GM19467 (cell line): ENCODE results near the gene SLC37A3.
"Not testable (repeated sequence)": the region's sequence is repeated elsewhere in the genome, so short reads cannot be mapped to it uniquely, and the experiment has no call there.

Experiments
- ATAC-seq: cut with Tn5 transposase; IDR thresholded peaks from one replicate; pipeline ENCODE4 v1.9.1; 2021; ENCODE audit warnings: mild to moderate bottlenecking, moderate library complexity; ENCODE audit not compliant: unreplicated experiment

Gene SLC37A3, protein sequence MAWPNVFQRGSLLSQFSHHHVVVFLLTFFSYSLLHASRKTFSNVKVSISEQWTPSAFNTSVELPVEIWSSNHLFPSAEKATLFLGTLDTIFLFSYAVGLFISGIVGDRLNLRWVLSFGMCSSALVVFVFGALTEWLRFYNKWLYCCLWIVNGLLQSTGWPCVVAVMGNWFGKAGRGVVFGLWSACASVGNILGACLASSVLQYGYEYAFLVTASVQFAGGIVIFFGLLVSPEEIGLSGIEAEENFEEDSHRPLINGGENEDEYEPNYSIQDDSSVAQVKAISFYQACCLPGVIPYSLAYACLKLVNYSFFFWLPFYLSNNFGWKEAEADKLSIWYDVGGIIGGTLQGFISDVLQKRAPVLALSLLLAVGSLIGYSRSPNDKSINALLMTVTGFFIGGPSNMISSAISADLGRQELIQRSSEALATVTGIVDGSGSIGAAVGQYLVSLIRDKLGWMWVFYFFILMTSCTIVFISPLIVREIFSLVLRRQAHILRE

DNA sequence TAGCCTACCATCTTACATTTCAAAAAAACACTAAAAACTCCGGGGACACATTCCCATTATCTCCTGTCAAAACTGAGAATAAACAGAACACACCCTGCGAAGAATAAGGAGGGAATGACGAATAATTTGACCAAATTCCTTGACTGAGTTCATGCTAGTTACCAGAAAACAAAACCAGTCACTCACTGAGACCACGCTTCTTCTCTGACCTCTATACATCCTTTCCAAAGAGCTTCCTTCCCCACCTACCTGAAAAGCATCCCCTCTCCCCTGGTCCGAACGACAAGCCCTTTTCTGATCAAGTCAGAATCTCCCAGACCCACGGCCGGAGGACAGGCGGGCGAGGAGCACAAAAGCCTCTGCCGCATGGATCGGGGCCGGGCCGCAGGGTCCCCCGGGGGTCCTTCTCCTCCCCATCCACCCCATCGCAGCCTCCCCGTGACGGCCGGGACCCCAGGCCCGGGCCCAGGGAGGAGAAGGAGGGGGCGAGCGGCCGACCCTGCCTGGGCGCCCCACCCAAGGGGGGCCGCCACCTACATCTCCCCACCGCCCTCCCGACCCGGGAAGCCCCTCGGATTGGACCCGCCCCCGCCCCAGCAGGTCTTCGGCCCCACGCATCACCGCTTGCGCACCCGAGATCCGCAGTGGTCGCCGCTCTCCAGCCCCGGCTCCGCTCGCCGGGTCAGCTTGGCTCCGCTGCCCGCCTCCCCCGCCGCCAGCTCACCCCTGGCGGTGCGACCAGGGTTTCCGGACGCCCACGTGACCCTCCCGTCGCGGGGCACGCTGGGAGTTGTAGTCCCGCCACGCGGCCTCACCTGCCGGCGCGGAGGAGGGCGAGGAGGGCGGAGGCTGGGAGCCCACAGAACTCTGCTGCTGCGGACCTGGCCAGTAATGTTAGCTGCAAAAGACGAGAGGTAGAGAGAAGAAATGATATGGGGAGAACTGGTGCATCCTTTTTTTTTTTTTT, at the start of gene SLC37A3:
Gene SLC37A3, minus strand, starts transcription at position 747 of the 967 bp plus-strand sequence. CDS start 16,004 bp downstream, outside the sequence.
- ATAC-seq = peak; percentile 98

DNA sequence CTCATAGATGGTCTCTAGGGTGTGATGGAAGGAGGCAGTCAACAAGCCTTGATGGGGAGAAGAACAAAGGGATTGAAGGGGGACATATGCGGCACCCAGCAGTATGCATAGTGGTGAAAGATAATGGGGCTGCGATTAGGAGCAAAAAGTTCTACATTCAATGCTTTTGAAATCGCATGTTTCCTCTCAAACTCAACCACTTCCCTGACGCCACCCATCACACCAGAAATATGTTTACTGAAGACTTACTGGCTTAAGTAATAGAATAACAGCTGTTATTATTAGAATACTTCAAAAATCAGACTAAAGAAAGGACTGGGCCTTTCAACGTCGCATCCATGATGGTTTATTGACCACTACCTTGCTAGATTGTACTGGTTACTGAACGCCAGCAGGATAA, 49.5 kb upstream of the SLC37A3 start:
- ATAC-seq = no peak

- ATAC-seq = no peak
These were observed 48.1 kb upstream of the SLC37A3 start for GRCh38 chr7:140446467-140446866.

GRCh38 chr7:140441519-140441918, 43.2 kb upstream of the SLC37A3 start:
- no peak for ATAC-seq

DNA sequence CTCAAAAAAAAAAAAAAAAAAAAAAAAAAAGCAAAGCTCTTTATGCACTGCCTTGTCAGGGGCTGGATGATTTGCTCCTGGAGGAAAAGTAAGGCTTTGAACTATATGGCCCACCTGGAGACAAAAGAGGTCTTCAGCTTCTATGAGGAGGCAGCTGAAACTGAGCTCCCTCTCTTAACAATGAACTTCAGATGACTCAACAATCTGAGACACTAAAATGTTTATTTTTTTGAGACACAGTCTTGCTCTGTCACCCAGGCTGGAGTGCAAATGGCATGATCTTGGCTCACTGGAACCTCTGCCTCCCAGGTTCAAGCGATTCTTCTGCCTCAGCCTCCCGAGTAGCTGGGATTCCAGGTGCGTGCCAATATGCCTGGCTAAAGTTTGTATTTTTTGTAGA, 42.3 kb upstream of the SLC37A3 start:
- no peak for ATAC-seq

DNA sequence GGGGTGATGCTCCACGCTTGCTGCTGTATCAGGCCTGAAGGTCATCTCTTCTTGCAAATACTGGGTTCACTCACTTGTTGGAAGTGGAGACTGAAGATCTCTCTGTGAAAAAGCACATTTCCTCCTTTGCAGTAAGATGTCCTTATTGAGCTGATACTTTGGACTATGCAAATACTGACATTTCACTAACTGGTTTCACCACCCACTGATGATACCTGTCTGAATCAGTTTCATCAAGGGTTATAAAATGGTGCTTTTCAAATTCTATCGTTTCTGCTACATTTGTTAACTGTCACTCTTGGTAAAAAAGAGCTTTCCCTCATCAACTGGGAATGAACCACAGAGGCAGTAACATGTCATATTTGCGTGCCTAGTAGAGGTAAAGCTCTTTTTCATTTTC, 41.0 kb upstream of the SLC37A3 start:
- ATAC-seq = no peak

GRCh38 chr7:140435252-140435895, 37.0 kb upstream of the SLC37A3 start:
- ATAC-seq = no peak

GRCh38 chr7:140433396-140433795, 35.1 kb upstream of the SLC37A3 start:
- no peak for ATAC-seq

DNA sequence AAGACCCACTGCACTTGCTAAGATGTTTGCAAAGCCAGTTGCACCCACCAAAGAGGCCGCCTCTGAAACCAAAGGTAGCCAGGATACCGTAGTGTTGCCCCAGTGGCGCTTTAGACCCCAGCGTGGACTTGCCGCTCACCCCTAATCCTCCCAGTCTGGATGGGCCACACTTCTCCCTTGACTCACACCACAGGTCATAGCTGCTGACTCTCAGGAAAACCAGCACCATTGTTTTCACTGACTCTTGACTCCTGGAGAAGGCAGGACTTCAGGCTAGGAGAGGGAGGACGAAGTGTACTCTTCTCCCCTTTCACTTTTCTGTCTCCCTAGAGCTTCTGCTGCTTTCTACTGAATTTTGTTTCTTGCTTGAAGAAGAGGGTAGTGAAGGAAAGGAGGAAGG, 27.8 kb upstream of the SLC37A3 start:
- ATAC-seq = no peak

- no peak for ATAC-seq
These were observed 27.4 kb upstream of the SLC37A3 start for GRCh38 chr7:140425718-140426117.

DNA sequence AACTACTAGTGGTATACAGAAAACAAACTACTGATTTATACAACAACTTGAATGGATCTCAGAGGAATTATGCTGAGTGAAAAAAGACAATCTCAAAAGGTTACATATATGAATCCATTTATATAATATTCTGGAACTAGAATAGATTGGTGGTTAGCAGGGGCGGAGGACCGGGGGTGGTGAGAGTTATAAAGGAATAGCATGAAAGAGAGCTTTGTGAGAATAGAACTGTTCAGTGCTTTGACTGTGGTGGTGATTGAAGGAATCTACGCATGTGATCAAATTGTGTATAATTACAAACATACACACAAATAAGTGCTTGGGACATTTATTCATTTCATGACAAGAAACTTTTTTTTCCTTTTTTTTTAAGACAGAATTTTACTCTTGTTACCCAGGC, 25.2 kb upstream of the SLC37A3 start:
- no peak for ATAC-seq

DNA sequence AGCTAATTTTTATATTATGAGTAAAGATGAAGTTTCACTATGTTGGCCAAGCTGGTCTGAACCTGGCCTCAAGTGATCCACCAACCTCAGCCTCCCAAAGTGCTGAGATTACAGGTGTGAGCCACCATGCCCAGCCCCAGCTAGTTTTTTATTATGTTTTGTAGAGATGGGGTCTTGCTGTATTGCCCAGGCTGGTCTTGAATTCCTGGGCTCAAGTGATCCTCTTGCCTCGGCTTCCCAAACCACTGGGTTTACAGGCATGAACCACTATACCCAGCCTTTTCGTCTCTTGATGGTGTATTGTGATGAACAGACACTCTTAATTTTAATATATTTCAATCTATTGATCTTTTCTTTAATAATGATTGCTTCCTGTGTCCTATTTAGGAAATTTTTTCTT, 23.2 kb upstream of the SLC37A3 start:
- ATAC-seq = no peak

DNA sequence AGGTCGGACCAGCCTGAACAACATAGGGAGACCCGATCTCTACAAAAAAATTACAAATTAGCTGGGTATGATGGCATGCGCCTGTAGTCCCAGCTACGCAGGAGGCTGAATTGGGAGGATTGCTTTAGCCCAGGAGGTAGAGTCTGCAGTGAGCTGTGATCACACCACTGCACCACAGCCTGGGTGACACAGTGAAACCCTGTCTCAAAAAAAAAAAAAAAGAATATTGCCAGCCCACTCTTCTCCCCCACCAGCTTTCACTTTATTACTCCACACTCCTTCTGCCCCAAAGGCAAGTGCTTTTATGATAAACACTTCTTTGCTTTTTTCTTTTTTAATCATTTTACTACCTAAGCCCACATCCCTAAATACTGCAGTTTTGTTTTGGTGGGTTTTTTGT, 20.3 kb upstream of the SLC37A3 start:
- ATAC-seq = no peak

DNA sequence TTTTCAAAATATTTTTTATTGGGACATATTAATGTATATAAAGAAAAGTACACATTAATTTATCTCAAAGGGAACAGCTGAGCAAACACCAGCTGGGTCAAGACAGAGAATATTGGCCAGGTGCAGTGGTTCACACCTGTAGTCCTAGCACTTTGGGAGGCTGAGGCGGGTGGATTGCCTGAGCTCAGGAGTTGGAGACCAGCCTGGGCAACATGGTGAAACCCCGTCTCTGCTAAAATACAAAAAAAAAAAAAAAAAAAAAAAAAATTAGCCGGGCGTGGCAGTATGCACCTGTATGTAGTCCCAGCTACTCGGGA, 19.8 kb upstream of the SLC37A3 start:
- ATAC-seq = not testable (repeated sequence)

GRCh38 chr7:140417456-140418155, 19.3 kb upstream of the SLC37A3 start:
- no peak for ATAC-seq

DNA sequence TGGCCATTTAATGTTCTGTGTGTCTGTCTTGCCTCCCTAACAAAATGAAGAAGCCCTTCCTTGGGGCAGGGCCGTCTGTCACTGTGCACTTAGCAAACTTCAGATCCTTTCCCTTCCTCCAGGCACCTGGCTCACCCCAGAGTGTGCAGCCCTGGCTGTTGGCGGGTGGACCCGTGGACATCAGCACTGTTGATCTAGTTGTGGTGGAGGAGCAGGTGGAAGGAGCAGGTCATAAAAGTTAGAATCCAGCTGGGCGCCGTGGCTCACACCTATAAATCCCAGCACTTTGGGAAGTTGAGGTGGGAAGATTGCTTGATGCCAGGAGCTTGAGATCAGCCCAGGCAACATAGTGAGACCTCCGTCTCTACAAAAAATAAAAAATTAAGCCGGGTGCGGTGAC, 18.2 kb upstream of the SLC37A3 start:
- ATAC-seq = no peak

DNA sequence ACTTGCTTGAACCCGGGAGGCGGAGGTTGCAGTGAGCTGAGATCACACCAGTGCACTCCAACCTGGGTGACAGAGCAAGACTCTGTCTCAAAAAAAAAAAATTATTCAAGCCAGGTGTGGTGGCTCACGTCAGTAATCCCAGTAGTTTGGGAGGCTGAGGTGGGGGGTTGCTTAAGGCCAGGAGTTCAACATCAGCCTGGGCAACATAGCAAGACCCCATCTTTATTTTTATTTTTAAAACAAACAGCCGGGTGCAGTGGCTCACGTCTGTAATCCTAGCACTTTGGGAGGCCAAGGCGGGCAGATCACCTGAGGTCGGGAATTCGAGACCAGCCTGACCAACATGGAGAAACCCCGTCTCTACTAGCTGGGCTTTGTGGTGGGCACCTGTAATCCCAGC, 17.5 kb upstream of the SLC37A3 start:
- not testable (repeated sequence) for ATAC-seq

DNA sequence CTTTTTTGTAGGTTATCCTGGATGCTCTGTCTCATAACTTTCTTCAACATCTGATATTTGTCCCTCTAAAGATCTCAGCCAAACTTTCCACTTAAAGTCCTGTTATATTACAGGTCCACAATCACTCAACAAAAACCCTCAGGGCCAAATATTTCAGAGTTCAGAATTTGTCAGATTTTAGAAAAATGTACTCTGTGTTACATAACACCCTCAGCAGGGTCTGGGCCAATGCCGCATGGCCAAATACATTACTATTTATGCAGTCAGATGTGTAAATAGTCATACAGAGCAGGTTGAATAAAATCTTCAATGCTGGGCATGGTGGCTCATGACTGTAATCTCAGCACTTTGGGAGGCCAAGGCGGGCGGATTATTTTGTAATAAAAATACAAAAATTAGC, 17.0 kb upstream of the SLC37A3 start:
- no peak for ATAC-seq

DNA sequence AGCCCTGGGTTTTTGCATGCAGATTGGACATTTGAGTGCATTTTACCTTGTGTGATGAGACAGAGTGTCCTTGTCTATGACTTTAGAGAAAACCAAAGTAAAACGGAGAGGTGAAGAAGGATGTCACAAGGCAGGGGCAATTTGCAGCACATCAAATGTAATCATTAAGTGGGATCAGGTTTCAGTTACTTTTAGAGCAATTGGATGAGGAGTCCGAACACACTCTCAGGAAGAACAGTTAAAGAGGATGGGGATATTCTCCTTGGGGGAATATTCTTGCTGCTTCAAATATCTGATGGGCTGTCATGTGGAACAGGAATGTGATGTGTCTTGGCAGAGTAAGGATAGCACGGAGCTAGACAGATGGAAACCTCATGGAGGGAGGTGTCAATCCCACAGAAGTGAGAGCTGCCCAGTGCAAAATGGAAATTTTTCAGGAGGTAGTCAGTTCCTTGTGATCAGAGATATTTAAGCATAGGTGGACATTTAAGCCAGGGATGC, 6.3 kb upstream of the SLC37A3 start:
- no peak for ATAC-seq

GRCh38 chr7:140403878-140404564, 5.7 kb upstream of the SLC37A3 start, which contains the start of gene RAB19:
RAB19 (plus strand) TSS chr7:140404058; CDS start chr7:140407647, 3,589 bp downstream.
- no peak for ATAC-seq
